Fibroblast of lung (primary cell): Measurements from ENCODE around the gene TES. TPM values are rescaled to one million over a fixed set of nuclear protein-coding genes. Genes with fewer than 3 reads are reported as not detected.
"Not testable (repeated sequence)": the region's sequence is repeated elsewhere in the genome, so short reads cannot be mapped to it uniquely, and the experiment has no call there.

Experiments
- DNase-seq, 2 donors: peaks; one replicate each; pipeline versions ENCODE4 v3.0.0 to v3.0.0-alpha.2; 2010; ENCODE audit warnings: low read depth in 2 of 2
- H2AFZ ChIP-seq: 2 replicates; pipeline ENCODE4 v1.5.1; 2012; ENCODE audit warnings: low read length, control low read depth, inconsistent platforms
- H3K27ac ChIP-seq: 2 replicates; pipeline ENCODE4 v1.5.1; 2011; ENCODE audit warnings: low read length, control low read depth; ENCODE audit not compliant: insufficient read depth
- H3K27me3 ChIP-seq: 2 replicates; pipeline ENCODE4 v1.5.1; 2011; ENCODE audit warnings: mild to moderate bottlenecking, low read length; ENCODE audit not compliant: control insufficient read depth, insufficient read depth
- H3K36me3 ChIP-seq: 2 replicates; pipeline ENCODE4 v1.5.1; 2011; ENCODE audit warnings: low read length; ENCODE audit not compliant: control insufficient read depth, insufficient read depth
- H3K4me1 ChIP-seq: 2 replicates; pipeline ENCODE4 v1.5.1; 2011; ENCODE audit warnings: low read length; ENCODE audit not compliant: control insufficient read depth, insufficient read depth; ENCODE audit errors: extremely low read depth
- H3K4me2 ChIP-seq: 2 replicates; pipeline ENCODE4 v1.5.1; 2011; ENCODE audit warnings: low read length, control low read depth; ENCODE audit not compliant: insufficient read depth; ENCODE audit errors: extremely low read depth
- H3K4me3 ChIP-seq, 4 experiments: fragments of 200-600 bp in 1 of 4; sonication (generic) in 1 of 4; replicated peaks in 1 of 4; 2 replicates each; pipeline ENCODE4 v1.5.1; 2011 to 2016; ENCODE audit warnings: low read length in 4 of 4, low read depth in 3 of 4, mild to moderate bottlenecking in 3 of 4, control low read depth in 2 of 4, inconsistent platforms in 1 of 4, mixed read lengths in 1 of 4; ENCODE audit not compliant: insufficient read depth in 1 of 4; ENCODE audit errors: control extremely low read depth in 1 of 4
- H3K79me2 ChIP-seq: 2 replicates; pipeline ENCODE4 v1.5.1; 2012; ENCODE audit warnings: mild to moderate bottlenecking, low read length, inconsistent platforms; ENCODE audit not compliant: control insufficient read depth, insufficient read depth
- H3K9ac ChIP-seq: 2 replicates; pipeline ENCODE4 v1.5.1; 2011; ENCODE audit warnings: mild to moderate bottlenecking, low read length, control low read depth; ENCODE audit not compliant: insufficient read depth
- H3K9me3 ChIP-seq: 2 replicates; pipeline ENCODE4 v1.5.1; 2012; ENCODE audit warnings: low read depth, low read length; ENCODE audit not compliant: control insufficient read depth, insufficient read depth
- H4K20me1 ChIP-seq: 2 replicates; pipeline ENCODE4 v1.5.1; 2011; ENCODE audit warnings: low read length; ENCODE audit not compliant: control insufficient read depth, insufficient read depth; ENCODE audit errors: extremely low read depth
- EZH2 ChIP-seq: IDR thresholded peaks from 2 replicates; pipeline ENCODE4 v1.5.1; 2012; ENCODE audit warnings: low read length, control low read depth, mild to moderate bottlenecking; ENCODE audit errors: missing control alignments
- polyA plus RNA-seq, 2 donors: library from polyadenylated mRNA; depleted of rRNA in 1 of 2; stranded (reverse) in 1 of 2; unstranded in 1 of 2; fragments of >200 nt; gene quantifications; 2 replicates each; pipeline ENCODE4 v1.2.1, GENCODE V29; 2011 to 2012; ENCODE audit warnings: missing spikeins in 1 of 2
- total RNA-seq: library from RNA; depleted of rRNA; stranded (reverse); fragments of >200 nt; gene quantifications from 2 replicates; pipeline ENCODE4 v1.2.1, GENCODE V29; 2014
- TF ChIP-seq, protein P1 (sequence below), 2 donors: IDR thresholded peaks in 1 of 2; conservative IDR thresholded peaks in 1 of 2; 1 replicate in 1 of 2; 2 replicates in 1 of 2; pipeline ENCODE4 v1.5.1; 2011 to 2012; ENCODE audit warnings: low read length in 2 of 2, control low read depth in 1 of 2, inconsistent platforms in 1 of 2, low read depth in 1 of 2, mild to moderate bottlenecking in 1 of 2

The TES gene
- total and polyA plus RNA-seq, 2 donors (not counting 1 experiment from before 2014, with no cell fraction given) = 17.7 to 64.1 TPM

DNA sequence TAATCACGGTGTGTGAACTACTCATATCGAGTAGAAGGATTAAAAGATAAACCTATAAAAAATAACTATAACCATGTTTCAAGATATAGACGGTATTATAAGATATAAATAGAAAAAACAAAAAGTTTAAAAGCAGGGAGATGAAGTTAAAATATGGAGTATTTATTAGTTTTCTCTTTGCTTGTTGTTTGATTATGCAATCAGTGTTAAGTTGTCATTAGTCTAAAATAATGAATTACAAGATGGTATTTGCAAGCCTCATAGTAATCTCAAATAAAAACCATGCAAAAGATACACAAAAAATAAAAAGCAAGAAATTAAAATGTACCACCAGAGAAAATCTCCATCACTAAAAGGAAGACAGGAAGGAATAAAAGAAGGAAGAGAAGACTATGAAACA is 83.3 kb downstream of the TES start:
- Histone ChIP-seq H3K4me1 (no peaks in the 10 kb centered on the region), H3K4me3 (no peak overlapping the region), H3K4me2 (no peak overlapping the region), H3K9me3 (no peaks in the 10 kb centered on the region), H3K36me3 (no peaks in the 10 kb centered on the region), H3K79me2 (no peaks in the 10 kb centered on the region), H3K9ac (no peak overlapping the region), H2AFZ (no peak overlapping the region), H3K27ac (no peak overlapping the region), H3K27me3 (no peaks in the 10 kb centered on the region), H4K20me1 (no peaks in the 10 kb centered on the region)
- DNase-seq = no peak
- no peak for TF ChIP-seq EZH2
- TF ChIP-seq, protein P1, sequence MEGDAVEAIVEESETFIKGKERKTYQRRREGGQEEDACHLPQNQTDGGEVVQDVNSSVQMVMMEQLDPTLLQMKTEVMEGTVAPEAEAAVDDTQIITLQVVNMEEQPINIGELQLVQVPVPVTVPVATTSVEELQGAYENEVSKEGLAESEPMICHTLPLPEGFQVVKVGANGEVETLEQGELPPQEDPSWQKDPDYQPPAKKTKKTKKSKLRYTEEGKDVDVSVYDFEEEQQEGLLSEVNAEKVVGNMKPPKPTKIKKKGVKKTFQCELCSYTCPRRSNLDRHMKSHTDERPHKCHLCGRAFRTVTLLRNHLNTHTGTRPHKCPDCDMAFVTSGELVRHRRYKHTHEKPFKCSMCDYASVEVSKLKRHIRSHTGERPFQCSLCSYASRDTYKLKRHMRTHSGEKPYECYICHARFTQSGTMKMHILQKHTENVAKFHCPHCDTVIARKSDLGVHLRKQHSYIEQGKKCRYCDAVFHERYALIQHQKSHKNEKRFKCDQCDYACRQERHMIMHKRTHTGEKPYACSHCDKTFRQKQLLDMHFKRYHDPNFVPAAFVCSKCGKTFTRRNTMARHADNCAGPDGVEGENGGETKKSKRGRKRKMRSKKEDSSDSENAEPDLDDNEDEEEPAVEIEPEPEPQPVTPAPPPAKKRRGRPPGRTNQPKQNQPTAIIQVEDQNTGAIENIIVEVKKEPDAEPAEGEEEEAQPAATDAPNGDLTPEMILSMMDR (conservative IDR thresholded peaks at IDR 0.05 in 1 of 2, IDR thresholded peaks at IDR 0.05 in 1 of 2; ENCODE audit: low read depth in 1 of 2, low read length in 2 of 2) = no peak

DNA sequence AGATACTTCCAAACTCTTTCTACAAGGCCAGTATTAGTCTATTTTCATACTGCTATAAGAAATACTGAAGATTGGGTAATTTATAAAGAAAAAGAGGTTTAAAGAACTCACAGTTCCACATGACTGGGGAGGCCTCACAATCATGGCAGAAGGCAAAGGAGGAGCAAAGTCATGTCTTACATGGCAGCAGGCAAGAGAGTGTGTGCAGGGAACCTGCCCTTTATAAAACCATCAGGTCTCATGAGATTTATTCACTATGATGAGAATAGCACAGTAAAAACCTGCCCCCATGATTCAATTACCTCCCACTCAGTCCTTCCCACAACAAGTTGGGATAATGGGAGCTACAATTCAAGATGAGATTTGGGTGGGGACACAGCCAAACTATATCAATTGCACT is 85.6 kb downstream of the TES start:
- H3K79me2 ChIP-seq, H4K20me1 ChIP-seq, H2AFZ ChIP-seq, H3K9ac ChIP-seq, H3K36me3 ChIP-seq, H3K9me3 ChIP-seq, H3K4me1 ChIP-seq, H3K27me3 ChIP-seq, H3K4me3 ChIP-seq, H3K27ac ChIP-seq, DNase-seq, H3K4me2 ChIP-seq: not testable (repeated sequence)

DNA sequence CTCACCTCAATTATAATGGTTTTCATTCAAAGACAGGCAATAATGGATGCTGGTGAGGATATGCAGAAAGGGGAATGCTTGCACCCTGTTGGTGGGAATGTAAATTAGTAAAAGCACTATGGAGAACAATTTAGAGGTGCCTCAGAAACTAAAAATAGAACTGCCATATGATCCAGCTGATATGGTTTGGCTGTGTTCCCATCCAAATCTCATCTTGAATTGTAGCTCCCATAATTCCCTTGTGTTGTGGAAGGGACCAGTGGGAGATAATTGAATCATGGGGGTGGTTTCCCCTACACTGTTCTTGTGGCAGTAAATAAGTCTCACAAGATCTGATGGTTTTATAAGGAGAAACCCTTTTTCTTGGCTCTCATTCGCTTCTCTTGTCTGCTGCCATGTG is 87.7 kb downstream of the TES start:
- DNase-seq = no peak
- H3K9me3 ChIP-seq = no peaks in the 10 kb centered on the region
- H3K79me2 ChIP-seq = no peaks in the 10 kb centered on the region

More for the DNA sequence above, 87.7 kb downstream of the TES start:
- Histone ChIP-seq H2AFZ (no peak overlapping the region), H4K20me1 (no peaks in the 10 kb centered on the region), H3K27ac (no peak overlapping the region), H3K4me1 (no peaks in the 10 kb centered on the region), H3K4me2 (no peak overlapping the region), H3K27me3 (no peaks in the 10 kb centered on the region), H3K9ac (no peak overlapping the region), H3K36me3 (no peaks in the 10 kb centered on the region), H3K4me3 (no peak overlapping the region)
- TF ChIP-seq EZH2 = no peak
- TF ChIP-seq, protein P1 (conservative IDR thresholded peaks at IDR 0.05 in 1 of 2, IDR thresholded peaks at IDR 0.05 in 1 of 2; ENCODE audit: low read depth in 1 of 2, low read length in 2 of 2) = no peak
